ENCODE data around the gene MYRF.

Gene MYRF

GRCh38 chr11:61720597-61720996 lies 31.8 kb upstream of the MYRF start:
- TF ChIP-seq CTCF (conservative IDR thresholded peaks at IDR 0.05): no peak
- no peak overlapping the region for H3K27ac ChIP-seq

GRCh38 chr11:61724437-61724836 lies 28.0 kb upstream of the MYRF start:
- no peak for TF ChIP-seq CTCF (conservative IDR thresholded peaks at IDR 0.05)
- no peak overlapping the region for H3K27ac ChIP-seq

GRCh38 chr11:61725781-61726231 lies 26.6 kb upstream of the MYRF start:
- no peak overlapping the region for H3K27ac ChIP-seq
- no peak for TF ChIP-seq CTCF (conservative IDR thresholded peaks at IDR 0.05)

GRCh38 chr11:61726775-61727174 lies 25.7 kb upstream of the MYRF start:
- H3K27ac ChIP-seq: no peak overlapping the region
- TF ChIP-seq CTCF (conservative IDR thresholded peaks at IDR 0.05): no peak

GRCh38 chr11:61727401-61727811 lies 25.0 kb upstream of the MYRF start:
- no peak for TF ChIP-seq CTCF (conservative IDR thresholded peaks at IDR 0.05)
- H3K27ac ChIP-seq: no peak overlapping the region

GRCh38 chr11:61728066-61728939 lies 24.1 kb upstream of the MYRF start:
- no peak for TF ChIP-seq CTCF (conservative IDR thresholded peaks at IDR 0.05)
- no peak overlapping the region for H3K27ac ChIP-seq

- no peak overlapping the region for H3K27ac ChIP-seq
- no peak for TF ChIP-seq CTCF (conservative IDR thresholded peaks at IDR 0.05)
Observed at GRCh38 chr11:61728940-61729219, 23.6 kb upstream of the MYRF start.

All from VCaP (cell line).